Colonic mucosa (tissue), 4 donors: ENCODE data around the gene MYO9A. TPM values are rescaled to one million over a fixed set of nuclear protein-coding genes. Genes with fewer than 3 reads are reported as not detected.

Experiments used
- DNase-seq: peaks from one replicate; pipeline ENCODE4 v3.0.0-alpha.2; 2020
- H3K27ac ChIP-seq: fragments of 200-600 bp; one replicate; pipeline ENCODE4 v1.8.0; 2021
- H3K27me3 ChIP-seq: fragments of 200-600 bp; one replicate; pipeline ENCODE4 v1.8.0; 2021
- H3K36me3 ChIP-seq: fragments of 200-600 bp; one replicate; pipeline ENCODE4 v1.8.0; 2021
- H3K4me1 ChIP-seq: fragments of 200-600 bp; one replicate; pipeline ENCODE4 v1.8.0; 2021; ENCODE audit warnings: mild to moderate bottlenecking
- H3K4me3 ChIP-seq: fragments of 200-600 bp; one replicate; pipeline ENCODE4 v1.8.0; 2021
- H3K9ac ChIP-seq, 2 donors: one replicate each; pipeline ENCODE4 v1.7.0; 2013; ENCODE audit warnings: control low read depth in 2 of 2, low read depth in 2 of 2, low read length in 2 of 2
- H3K9me3 ChIP-seq: fragments of 200-600 bp; one replicate; pipeline ENCODE4 v1.8.0; 2021
- intact Hi-C: fragments of 100-400 bp; cut with DNase I; formaldehyde crosslinking; loops from one replicate; pipeline ENCODE4 v1.14.1; 2022
- total RNA-seq, 2 donors: library from RNA; stranded (reverse); fragmentation: NEBNext Ultra II Directional in 1 of 2; extraction: Animal tissue kit (Norgen Biotek cat#: 25700) in 1 of 2; gene quantifications; one replicate each; pipeline ENCODE4 v1.2.1, GENCODE V29; 2021
- TF ChIP-seq, protein P1 (sequence below): fragments of 200-600 bp; IDR thresholded peaks from one replicate; pipeline ENCODE4 v1.8.0; 2022; ENCODE audit warnings: antibody characterized with exemption, mild to moderate bottlenecking
- donor health status: healthy.
- donor health status: DM: no; HTN: no; CAD: no.
- donor health status: DM: no; HTN: no; CAD: no.

Gene MYO9A
- total RNA-seq, 2 donors from 2014 or later: 27.5 to 34.3 TPM

DNA sequence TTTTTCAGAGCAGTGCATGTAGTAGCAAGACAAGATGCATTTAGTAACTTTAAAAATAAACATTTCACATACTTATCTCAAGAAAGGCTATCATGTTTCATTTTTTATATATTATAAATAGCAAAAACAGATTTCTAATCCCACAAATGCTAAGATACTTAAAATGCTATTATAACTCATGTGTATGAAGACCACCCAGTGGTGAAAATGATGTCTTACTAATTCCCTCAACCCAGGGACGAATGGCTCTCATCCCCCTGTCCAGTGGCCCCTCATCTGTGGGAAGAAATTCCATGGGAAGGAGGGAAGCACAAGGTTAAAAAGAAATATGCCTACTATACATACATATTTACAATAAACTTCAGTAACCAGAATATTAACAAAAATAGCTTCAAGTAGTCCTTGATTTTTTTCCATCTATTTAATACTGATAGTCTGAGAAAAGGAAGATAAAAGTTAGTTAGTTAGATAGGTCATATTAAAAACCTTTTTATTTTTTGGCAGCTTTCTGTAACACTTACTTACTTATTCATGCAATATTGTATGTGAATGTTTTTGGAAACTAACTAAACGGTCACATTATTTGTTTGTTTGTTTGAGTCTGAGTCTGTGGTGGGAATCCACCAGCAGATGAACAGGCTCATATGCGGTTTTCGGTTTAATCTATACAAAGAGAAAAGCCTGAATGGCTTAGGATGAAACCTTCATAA lies 292.8 kb downstream of the MYO9A start:
- no peak for DNase-seq
- Histone ChIP-seq H3K36me3 (peaks cover 7% of the 10 kb centered on the region), H3K4me3 (no peak overlapping the region), H3K27me3 (no peaks in the 10 kb centered on the region), H3K27ac (no peak overlapping the region), H3K4me1 (no peaks in the 10 kb centered on the region), H3K9me3 (no peaks in the 10 kb centered on the region), H3K9ac (no peak overlapping the region)
- TF ChIP-seq, protein P1, sequence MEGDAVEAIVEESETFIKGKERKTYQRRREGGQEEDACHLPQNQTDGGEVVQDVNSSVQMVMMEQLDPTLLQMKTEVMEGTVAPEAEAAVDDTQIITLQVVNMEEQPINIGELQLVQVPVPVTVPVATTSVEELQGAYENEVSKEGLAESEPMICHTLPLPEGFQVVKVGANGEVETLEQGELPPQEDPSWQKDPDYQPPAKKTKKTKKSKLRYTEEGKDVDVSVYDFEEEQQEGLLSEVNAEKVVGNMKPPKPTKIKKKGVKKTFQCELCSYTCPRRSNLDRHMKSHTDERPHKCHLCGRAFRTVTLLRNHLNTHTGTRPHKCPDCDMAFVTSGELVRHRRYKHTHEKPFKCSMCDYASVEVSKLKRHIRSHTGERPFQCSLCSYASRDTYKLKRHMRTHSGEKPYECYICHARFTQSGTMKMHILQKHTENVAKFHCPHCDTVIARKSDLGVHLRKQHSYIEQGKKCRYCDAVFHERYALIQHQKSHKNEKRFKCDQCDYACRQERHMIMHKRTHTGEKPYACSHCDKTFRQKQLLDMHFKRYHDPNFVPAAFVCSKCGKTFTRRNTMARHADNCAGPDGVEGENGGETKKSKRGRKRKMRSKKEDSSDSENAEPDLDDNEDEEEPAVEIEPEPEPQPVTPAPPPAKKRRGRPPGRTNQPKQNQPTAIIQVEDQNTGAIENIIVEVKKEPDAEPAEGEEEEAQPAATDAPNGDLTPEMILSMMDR: no peak
- intact Hi-C loops: no loop called here

DNA sequence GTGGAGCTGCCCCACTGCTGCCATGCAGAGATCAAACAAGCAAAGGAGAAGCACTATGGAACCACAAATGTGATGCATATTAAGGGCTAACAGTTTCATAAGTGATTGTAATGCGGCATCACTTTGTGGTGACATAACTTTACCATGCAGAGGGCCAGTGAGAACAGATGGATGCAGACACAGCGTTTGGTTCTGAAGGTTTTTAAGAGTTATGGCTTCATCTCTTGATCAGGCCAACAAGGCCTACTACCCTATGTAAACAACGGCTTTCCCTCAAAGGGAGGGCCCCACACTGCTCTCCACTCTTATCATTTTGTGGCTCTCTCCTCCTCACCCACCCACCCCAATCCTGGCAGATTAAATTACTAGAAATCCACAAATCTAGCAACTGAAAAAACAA lies 294.1 kb downstream of the MYO9A start:
- Histone ChIP-seq H3K4me1 (no peaks in the 10 kb centered on the region), H3K9me3 (no peaks in the 10 kb centered on the region), H3K4me3 (no peak overlapping the region), H3K27ac (no peak overlapping the region), H3K9ac (no peak overlapping the region), H3K36me3 (peaks cover 7% of the 10 kb centered on the region), H3K27me3 (no peaks in the 10 kb centered on the region)
- no peak for DNase-seq
- TF ChIP-seq, protein P1: no peak
- intact Hi-C loops: no loop called here

DNA sequence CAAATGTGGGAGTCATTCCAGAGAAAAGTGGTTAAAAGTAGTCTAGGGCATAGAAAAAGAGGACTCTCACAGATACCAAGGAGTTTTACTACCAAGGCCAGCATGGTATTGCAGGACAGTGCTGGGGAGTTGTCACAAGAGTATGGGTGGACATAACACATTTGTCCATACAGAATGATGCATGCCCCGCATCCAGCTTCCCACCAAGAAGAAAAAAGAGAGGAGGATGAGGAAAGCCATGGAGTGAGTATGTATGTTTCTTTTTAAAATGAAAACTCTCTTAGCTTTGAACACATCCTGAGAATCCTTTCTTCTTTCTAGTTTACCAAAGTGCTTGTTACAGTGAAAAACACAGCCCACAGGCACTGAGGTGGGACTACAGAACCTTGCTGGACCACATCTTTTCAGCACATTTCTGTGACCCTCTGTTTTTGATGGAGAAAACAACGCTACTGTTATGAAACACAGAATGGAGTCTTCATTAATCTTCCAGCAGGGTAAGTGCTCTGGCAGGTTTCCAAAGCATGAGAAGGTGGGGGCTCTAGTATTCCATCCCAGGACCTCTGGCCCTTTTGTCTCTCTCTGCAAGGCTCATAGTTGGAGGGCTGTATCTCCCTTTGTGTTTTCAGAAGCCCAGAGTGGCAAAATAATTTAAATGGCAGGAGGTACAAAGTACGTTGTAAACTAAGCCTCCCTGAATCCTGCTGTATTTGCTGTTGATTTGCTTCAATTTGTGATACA lies 294.9 kb downstream of the MYO9A start:
- H3K4me1 ChIP-seq: no peaks in the 10 kb centered on the region
- intact Hi-C loops: no loop called here
- H3K27me3 ChIP-seq: no peaks in the 10 kb centered on the region
- DNase-seq: no peak
- TF ChIP-seq, protein P1: no peak
- H3K4me3 ChIP-seq: no peak overlapping the region
- no peak overlapping the region for H3K9ac ChIP-seq
- peaks cover 7% of the 10 kb centered on the region for H3K36me3 ChIP-seq
- no peak overlapping the region for H3K27ac ChIP-seq
- H3K9me3 ChIP-seq: no peaks in the 10 kb centered on the region

DNA sequence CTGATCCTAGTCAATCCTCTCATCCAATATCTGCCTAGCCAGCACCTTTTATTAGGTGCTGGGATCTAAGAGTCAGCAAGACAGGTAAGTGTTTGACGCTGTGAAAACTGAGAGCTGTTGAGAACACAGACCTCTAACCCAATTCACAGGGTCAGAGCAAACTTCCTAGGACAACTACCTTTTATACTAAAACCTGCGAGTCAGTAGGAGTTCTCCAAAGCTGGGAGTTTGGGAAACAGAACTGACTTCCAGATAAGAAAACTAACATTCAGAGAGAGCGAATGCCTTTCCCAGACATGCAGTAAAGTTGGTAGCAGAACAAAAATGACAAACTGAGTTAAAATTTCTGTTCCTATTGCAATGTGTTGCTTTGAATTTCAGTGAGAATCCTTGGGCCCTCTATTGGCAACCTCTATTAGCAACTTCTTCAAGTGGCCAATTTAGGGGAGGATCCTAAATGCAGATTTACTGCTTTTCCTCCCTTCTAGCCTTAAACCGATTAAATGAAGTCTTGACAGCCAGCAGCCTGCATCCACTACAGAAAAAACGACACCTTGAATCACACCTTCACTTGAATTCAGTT lies 296.3 kb downstream of the MYO9A start:
- Histone ChIP-seq H3K9ac (no peak overlapping the region), H3K9me3 (no peaks in the 10 kb centered on the region), H3K27me3 (no peaks in the 10 kb centered on the region), H3K4me3 (no peak overlapping the region), H3K4me1 (no peaks in the 10 kb centered on the region), H3K36me3 (no peaks in the 10 kb centered on the region), H3K27ac (no peak overlapping the region)
- DNase-seq: no peak
- TF ChIP-seq, protein P1: no peak
- intact Hi-C loops: no loop called here

DNA sequence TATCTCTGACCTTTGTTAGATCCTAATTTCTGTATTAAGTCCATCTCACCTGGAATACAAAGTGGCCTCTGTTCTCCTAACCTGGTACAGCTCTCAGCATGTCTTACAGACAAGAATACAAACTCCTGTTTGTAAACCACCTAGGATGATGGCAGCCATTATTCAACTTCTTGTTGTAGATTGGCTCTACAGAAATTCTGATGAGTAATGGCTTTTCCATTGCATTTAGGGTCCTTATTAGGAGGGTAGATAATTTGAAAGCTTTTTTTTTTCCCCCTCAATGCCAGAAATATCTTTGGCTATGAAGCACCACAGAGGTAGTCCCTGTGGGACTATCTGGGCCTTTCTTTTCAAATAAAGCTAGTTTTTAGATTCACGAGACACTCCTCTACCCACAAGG lies 297.8 kb downstream of the MYO9A start:
- no peaks in the 10 kb centered on the region for H3K27me3 ChIP-seq
- no peaks in the 10 kb centered on the region for H3K36me3 ChIP-seq
- no peak overlapping the region for H3K4me3 ChIP-seq
- H3K9me3 ChIP-seq: no peaks in the 10 kb centered on the region
- H3K27ac ChIP-seq: no peak overlapping the region
- TF ChIP-seq, protein P1: no peak
- H3K4me1 ChIP-seq: no peaks in the 10 kb centered on the region
- intact Hi-C loops: no loop called here
- no peak for DNase-seq
- H3K9ac ChIP-seq: no peak overlapping the region
